ENCODE results near the gene TRIM23.
A peak's percentile ranks its signal among the peaks of the same experiment; 100 is the strongest.
"Not testable (repeated sequence)": the region's sequence is repeated elsewhere in the genome, so short reads cannot be mapped to it uniquely, and the experiment has no call there.

Gene TRIM23

DNA sequence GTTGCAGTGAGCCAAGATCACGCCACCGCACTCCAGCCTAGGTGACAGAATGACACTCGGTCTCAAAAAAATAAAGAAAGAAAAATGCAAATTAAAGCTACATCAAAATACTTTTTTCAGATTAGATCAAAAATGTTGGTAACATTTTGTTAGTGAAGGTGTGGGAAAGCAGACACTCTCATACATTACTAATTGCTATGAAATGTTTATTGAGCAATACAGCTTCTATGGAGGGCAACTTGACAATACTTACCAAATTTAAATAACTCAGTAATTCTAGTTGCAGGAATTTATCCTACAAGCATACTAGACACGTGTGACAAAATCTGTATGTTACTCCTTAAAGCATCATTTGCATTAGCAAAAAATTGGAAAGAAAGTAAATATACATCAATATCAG is 4.1 kb downstream of the TRIM23 start:
- Histone ChIP-seq H3K4me1 (ENCODE audit: insufficient read depth, low read length) (no peaks in the 10 kb centered on the region), H3K36me3 (ENCODE audit: insufficient read depth, low read length) (no peaks in the 10 kb centered on the region), H3K9ac (ENCODE audit: low read depth, low read length) (no peak overlapping the region), H3K9me3 (ENCODE audit: control insufficient read depth, insufficient read depth, low read length) (no peaks in the 10 kb centered on the region)

- Histone ChIP-seq H3K4me1 (ENCODE audit: insufficient read depth, low read length) (no peaks in the 10 kb centered on the region), H3K36me3 (ENCODE audit: insufficient read depth, low read length) (peaks cover 6% of the 10 kb centered on the region), H3K9me3 (ENCODE audit: control insufficient read depth, insufficient read depth, low read length) (no peaks in the 10 kb centered on the region), H3K9ac (ENCODE audit: low read depth, low read length) (no peak overlapping the region)
Observed at GRCh38 chr5:65612298-65612907, 11.7 kb downstream of the TRIM23 start.

DNA sequence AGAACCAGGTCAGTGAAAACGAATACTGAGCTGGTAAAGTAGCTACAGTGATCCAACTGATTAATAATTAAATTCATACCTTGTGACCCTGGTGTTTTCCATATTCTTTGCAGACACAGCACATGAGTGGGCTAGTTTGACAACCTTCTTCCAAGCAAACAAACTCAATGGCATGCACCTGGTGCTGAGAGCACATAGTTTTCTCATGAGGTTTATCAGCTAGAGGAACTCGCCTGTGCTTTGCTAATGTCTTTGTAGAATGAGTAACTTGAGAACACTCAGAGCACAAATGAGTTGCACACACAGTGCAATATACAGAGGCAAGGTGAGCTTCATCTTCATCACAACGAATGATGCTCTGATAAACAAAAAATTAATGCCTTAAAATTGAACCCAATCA is 12.6 kb downstream of the TRIM23 start:
- H3K36me3 ChIP-seq (ENCODE audit: insufficient read depth, low read length): peaks cover 6% of the 10 kb centered on the region
- H3K9me3 ChIP-seq (ENCODE audit: control insufficient read depth, insufficient read depth, low read length): no peaks in the 10 kb centered on the region
- H3K4me1 ChIP-seq (ENCODE audit: insufficient read depth, low read length): no peaks in the 10 kb centered on the region
- no peak overlapping the region for H3K9ac ChIP-seq (ENCODE audit: low read depth, low read length)

DNA sequence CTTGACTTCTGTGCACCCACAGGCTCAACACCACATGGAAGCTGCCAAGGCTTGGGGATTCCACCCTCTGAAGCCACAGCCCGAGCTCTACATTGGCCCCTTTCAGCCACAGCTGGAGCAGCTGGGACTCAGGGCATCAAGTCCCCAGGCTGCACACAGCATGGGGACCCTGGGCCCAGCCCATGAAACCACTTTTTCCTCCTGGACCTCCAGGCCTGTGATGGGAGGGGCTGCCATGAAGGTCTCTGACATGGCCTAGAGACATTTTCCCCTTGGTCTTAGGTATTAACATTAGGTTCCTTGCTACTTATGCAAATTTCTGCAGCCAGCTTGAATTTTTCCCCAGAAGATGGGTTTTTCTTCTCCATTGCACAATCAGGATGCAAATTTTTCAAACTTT is 22.4 kb downstream of the TRIM23 start:
- not testable (repeated sequence) for H3K9me3 ChIP-seq (ENCODE audit: control insufficient read depth, insufficient read depth, low read length); H3K4me1 ChIP-seq (ENCODE audit: insufficient read depth, low read length); H3K9ac ChIP-seq (ENCODE audit: low read depth, low read length)
- peaks cover 13% of the 10 kb centered on the region for H3K36me3 ChIP-seq (ENCODE audit: insufficient read depth, low read length)

DNA sequence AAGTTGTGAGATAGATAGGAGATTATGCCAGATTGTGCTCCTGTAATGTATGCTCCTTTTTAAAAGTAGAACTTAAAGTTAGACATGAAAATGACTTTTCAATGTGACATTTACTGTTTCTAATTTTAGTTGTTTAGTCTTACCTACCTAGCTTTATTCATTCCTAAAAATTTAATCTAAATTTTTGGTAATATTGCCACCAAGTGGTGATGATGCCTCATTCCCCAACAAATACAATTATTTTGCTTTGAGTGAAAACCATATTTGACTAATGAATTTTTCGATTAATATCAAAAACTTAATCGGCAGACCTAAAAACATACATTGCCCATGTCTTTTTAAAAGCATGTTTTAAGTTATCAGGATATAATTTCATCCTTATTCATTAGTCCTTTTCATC is 35.4 kb downstream of the TRIM23 start:
- Histone ChIP-seq H3K9me3 (ENCODE audit: control insufficient read depth, insufficient read depth, low read length) (no peaks in the 10 kb centered on the region), H3K36me3 (ENCODE audit: insufficient read depth, low read length) (peaks cover 7% of the 10 kb centered on the region; the same call in 1 of the 2 replicates), H3K9ac (ENCODE audit: low read depth, low read length) (no peak overlapping the region), H3K4me1 (ENCODE audit: insufficient read depth, low read length) (no peaks in the 10 kb centered on the region)

- H3K36me3 ChIP-seq (ENCODE audit: insufficient read depth, low read length): peaks cover 14% of the 10 kb centered on the region
- no peak overlapping the region for H3K9ac ChIP-seq (ENCODE audit: low read depth, low read length)
- no peaks in the 10 kb centered on the region for H3K9me3 ChIP-seq (ENCODE audit: control insufficient read depth, insufficient read depth, low read length)
- no peaks in the 10 kb centered on the region for H3K4me1 ChIP-seq (ENCODE audit: insufficient read depth, low read length)
Observed at GRCh38 chr5:65577141-65577540, 47.0 kb downstream of the TRIM23 start.

DNA sequence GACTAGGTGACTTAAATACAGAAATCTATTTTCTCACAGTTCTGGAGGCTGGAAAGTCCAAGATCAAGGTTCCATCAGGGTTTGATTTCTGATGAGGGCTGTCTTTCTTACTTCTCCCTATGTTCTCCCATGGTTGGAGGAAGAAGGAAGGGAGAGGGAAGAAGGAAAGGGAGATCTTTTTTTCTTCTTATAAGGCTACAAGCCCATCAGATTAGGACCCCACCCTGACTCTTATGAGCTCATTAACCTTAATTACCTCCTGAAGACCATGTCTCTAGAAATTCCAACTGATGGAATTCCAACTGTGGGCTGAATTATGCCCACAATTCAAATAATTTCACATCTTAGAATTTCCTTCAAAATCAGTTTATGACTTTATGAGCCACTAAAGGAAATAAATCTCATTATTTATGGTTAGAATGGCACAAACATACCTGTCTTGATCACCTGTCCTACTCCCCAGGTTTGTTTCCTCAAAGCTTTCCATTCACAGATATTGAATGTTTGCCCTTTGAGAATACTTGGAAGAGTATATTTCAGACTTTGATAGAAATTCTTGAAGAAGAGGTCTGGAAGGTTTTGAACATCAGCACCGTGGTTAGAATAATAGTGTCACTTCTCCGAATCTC is 53.4 kb downstream of the TRIM23 start:
- H3K9ac ChIP-seq (ENCODE audit: low read depth, low read length): no peak overlapping the region
- H3K36me3 ChIP-seq (ENCODE audit: insufficient read depth, low read length): peaks cover 11% of the 10 kb centered on the region
- H3K9me3 ChIP-seq (ENCODE audit: control insufficient read depth, insufficient read depth, low read length): no peaks in the 10 kb centered on the region
- H3K4me1 ChIP-seq (ENCODE audit: insufficient read depth, low read length): no peaks in the 10 kb centered on the region

DNA sequence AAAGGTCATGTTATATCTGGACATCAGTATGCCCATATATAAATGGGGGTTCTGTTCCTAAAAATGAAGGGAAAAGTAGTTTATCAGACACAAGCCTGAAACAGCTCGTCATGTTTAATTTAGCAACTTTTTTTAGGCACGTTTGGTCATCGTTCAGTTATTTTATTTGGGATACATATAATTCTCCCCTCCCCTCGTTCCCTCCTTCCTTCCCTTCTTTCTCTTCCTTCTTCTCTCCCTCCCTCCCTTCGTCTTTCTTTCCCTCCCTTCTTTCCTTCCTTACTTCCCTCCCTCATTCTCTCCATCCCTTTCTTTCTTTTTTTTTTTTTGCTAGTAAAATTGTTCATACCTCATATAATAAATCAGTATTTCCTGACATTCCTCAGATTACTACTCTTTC is 57.6 kb downstream of the TRIM23 start:
- Histone ChIP-seq H3K4me1 (ENCODE audit: insufficient read depth, low read length) (no peaks in the 10 kb centered on the region), H3K9ac (ENCODE audit: low read depth, low read length) (no peak overlapping the region), H3K36me3 (ENCODE audit: insufficient read depth, low read length) (no peaks in the 10 kb centered on the region), H3K9me3 (ENCODE audit: control insufficient read depth, insufficient read depth, low read length) (no peaks in the 10 kb centered on the region)

- H3K9ac ChIP-seq (ENCODE audit: low read depth, low read length): peak overlapping the region; percentile 79
- no peaks in the 10 kb centered on the region for H3K36me3 ChIP-seq (ENCODE audit: insufficient read depth, low read length)
- no peaks in the 10 kb centered on the region for H3K9me3 ChIP-seq (ENCODE audit: control insufficient read depth, insufficient read depth, low read length)
- H3K4me1 ChIP-seq (ENCODE audit: insufficient read depth, low read length): no peaks in the 10 kb centered on the region
Observed at GRCh38 chr5:65563777-65564176, 60.4 kb downstream of the TRIM23 start.

GRCh38 chr5:65562731-65563701 is 61.1 kb downstream of the TRIM23 start, which contains the start of the genes CENPK and PPWD1:
Gene CENPK (minus strand): TSS chr5:65563168. CDS start chr5:65554907, 8,261 bp downstream.
Gene PPWD1 (plus strand): TSS chr5:65563296. CDS start chr5:65563311, 15 bp downstream.
- H3K9me3 ChIP-seq (ENCODE audit: control insufficient read depth, insufficient read depth, low read length): no peaks in the 10 kb centered on the region
- H3K36me3 ChIP-seq (ENCODE audit: insufficient read depth, low read length): 0 out of 2 replicates have a peak, but pooled peaks cover under 1% of the 10 kb centered on the region
- H3K9ac ChIP-seq (ENCODE audit: low read depth, low read length): peak within 1 kb of the TSS; percentile 79
- H3K4me1 ChIP-seq (ENCODE audit: insufficient read depth, low read length): no peaks in the 10 kb centered on the region

- Histone ChIP-seq H3K4me1 (ENCODE audit: insufficient read depth, low read length) (no peaks in the 10 kb centered on the region), H3K9me3 (ENCODE audit: control insufficient read depth, insufficient read depth, low read length) (no peaks in the 10 kb centered on the region), H3K9ac (ENCODE audit: low read depth, low read length) (no peak overlapping the region), H3K36me3 (ENCODE audit: insufficient read depth, low read length) (peaks cover 7% of the 10 kb centered on the region; the same call in 1 of the 2 replicates)
Observed at GRCh38 chr5:65556718-65557117, 67.4 kb downstream of the TRIM23 start.

- no peaks in the 10 kb centered on the region for H3K4me1 ChIP-seq (ENCODE audit: insufficient read depth, low read length)
- H3K9me3 ChIP-seq (ENCODE audit: control insufficient read depth, insufficient read depth, low read length): no peaks in the 10 kb centered on the region
- H3K36me3 ChIP-seq (ENCODE audit: insufficient read depth, low read length): peaks cover 7% of the 10 kb centered on the region; the same call in 1 of the 2 replicates
- no peak overlapping the region for H3K9ac ChIP-seq (ENCODE audit: low read depth, low read length)
Observed at GRCh38 chr5:65556181-65556580, 68.0 kb downstream of the TRIM23 start.

GRCh38 chr5:65555287-65555686 is 68.8 kb downstream of the TRIM23 start:
- Histone ChIP-seq H3K9me3 (ENCODE audit: control insufficient read depth, insufficient read depth, low read length) (no peaks in the 10 kb centered on the region), H3K9ac (ENCODE audit: low read depth, low read length) (no peak overlapping the region), H3K36me3 (ENCODE audit: insufficient read depth, low read length) (peaks cover 7% of the 10 kb centered on the region; the same call in 1 of the 2 replicates), H3K4me1 (ENCODE audit: insufficient read depth, low read length) (no peaks in the 10 kb centered on the region)

GRCh38 chr5:65553941-65554340 is 70.2 kb downstream of the TRIM23 start:
- H3K4me1 ChIP-seq (ENCODE audit: insufficient read depth, low read length): no peaks in the 10 kb centered on the region
- H3K9ac ChIP-seq (ENCODE audit: low read depth, low read length): no peak overlapping the region
- no peaks in the 10 kb centered on the region for H3K9me3 ChIP-seq (ENCODE audit: control insufficient read depth, insufficient read depth, low read length)
- H3K36me3 ChIP-seq (ENCODE audit: insufficient read depth, low read length): peaks cover 15% of the 10 kb centered on the region

Measured in ES-I3 (cell line).